ENCODE measurements around the gene NAA10. TPM values are rescaled to one million over a fixed set of nuclear protein-coding genes. Genes with fewer than 3 reads are reported as not detected.

The NAA10 gene
- total and polyA plus RNA-seq, 7 experiments from 2014 or later, result 37.6 to 79.7 (median 55.4) TPM

GRCh38 chrX:153959649-153960048 is 24.8 kb upstream of the NAA10 start:
- Histone ChIP-seq H3K4me1 (ENCODE audit: control insufficient read depth in 2 of 2, insufficient read depth in 2 of 2, low read length in 2 of 2) (no peaks in the 10 kb centered on the region), H3K4me3 (ENCODE audit: low read length) (no peak overlapping the region), H3K36me3 (ENCODE audit: control insufficient read depth in 2 of 3, insufficient read depth in 3 of 3, low read length in 3 of 3) (peaks cover 0 to 99% (median 12%) of the 10 kb centered on the region in 3 experiments), H3K27me3 (ENCODE audit: control insufficient read depth in 2 of 2, insufficient read depth in 2 of 2, low read length in 2 of 2) (no peaks in the 10 kb centered on the region), H3K9me3 (ENCODE audit: control insufficient read depth in 2 of 3, low read length in 3 of 3) (no peaks in the 10 kb centered on the region), H3K27ac (ENCODE audit: low read depth, low read length) (no peak overlapping the region)
- intact Hi-C loops (cut with micrococcal nuclease), result loop anchor here in 1 of 2 donors (10.0 kb wide), 1 partner anchor 365 kb away; the partner anchor contains the start of gene CCNQ
- ChIA-PET CTCF (no interaction called here), POLR2A (no interaction called here)
- no peak for DNase-seq
- no peaks in the 10 kb centered on the region for H3K9me3 Mint-ChIP-seq
- H3K4me3 Mint-ChIP-seq, result no peak overlapping the region
- peaks cover 0 to under 1% (median 0%) of the 10 kb centered on the region in 7 donors for H3K4me1 Mint-ChIP-seq
- H3K36me3 Mint-ChIP-seq, result peaks cover 0 to 70% (median 1%) of the 10 kb centered on the region in 5 donors
- ATAC-seq, result no peak
- H3K27ac Mint-ChIP-seq, result no peak overlapping the region
- H3K27me3 Mint-ChIP-seq, result no peaks in the 10 kb centered on the region

GRCh38 chrX:153958605-153959004 is 23.8 kb upstream of the NAA10 start:
- no peaks in the 10 kb centered on the region for H3K27me3 ChIP-seq (ENCODE audit: control insufficient read depth in 2 of 2, insufficient read depth in 2 of 2, low read length in 2 of 2)
- ATAC-seq (no peak), DNase-seq (no peak)
- Mint-ChIP-seq H3K4me1 (no peaks in the 10 kb centered on the region), H3K36me3 (peaks cover 0 to 75% (median 1%) of the 10 kb centered on the region in 5 donors), H3K9me3 (no peaks in the 10 kb centered on the region), H3K4me3 (no peak overlapping the region), H3K27me3 (no peaks in the 10 kb centered on the region), H3K27ac (no peak overlapping the region)
- H3K4me3 ChIP-seq (ENCODE audit: low read length), result no peak overlapping the region
- peaks cover 0 to 100% (median 12%) of the 10 kb centered on the region in 3 experiments for H3K36me3 ChIP-seq (ENCODE audit: control insufficient read depth in 2 of 3, insufficient read depth in 3 of 3, low read length in 3 of 3)
- ChIA-PET CTCF (no interaction called here), POLR2A (no interaction called here)
- no peak overlapping the region for H3K27ac ChIP-seq (ENCODE audit: low read depth, low read length)
- intact Hi-C loops (cut with micrococcal nuclease), result no loop called here
- no peaks in the 10 kb centered on the region for H3K4me1 ChIP-seq (ENCODE audit: control insufficient read depth in 2 of 2, insufficient read depth in 2 of 2, low read length in 2 of 2)
- H3K9me3 ChIP-seq (ENCODE audit: control insufficient read depth in 2 of 3, low read length in 3 of 3), result no peaks in the 10 kb centered on the region

GRCh38 chrX:153957224-153957623 is 22.4 kb upstream of the NAA10 start:
- no peaks in the 10 kb centered on the region for H3K27me3 Mint-ChIP-seq
- Histone ChIP-seq H3K9me3 (ENCODE audit: control insufficient read depth in 2 of 3, low read length in 3 of 3) (no peaks in the 10 kb centered on the region), H3K27ac (ENCODE audit: low read depth, low read length) (no peak overlapping the region), H3K4me1 (ENCODE audit: control insufficient read depth in 2 of 2, insufficient read depth in 2 of 2, low read length in 2 of 2) (peaks cover 4 to 6% of the 10 kb centered on the region in 2 donors), H3K4me3 (ENCODE audit: low read length) (no peak overlapping the region), H3K27me3 (ENCODE audit: control insufficient read depth in 2 of 2, insufficient read depth in 2 of 2, low read length in 2 of 2) (no peaks in the 10 kb centered on the region), H3K36me3 (ENCODE audit: control insufficient read depth in 2 of 3, insufficient read depth in 3 of 3, low read length in 3 of 3) (peaks cover 0 to 100% (median 12%) of the 10 kb centered on the region in 3 experiments)
- peak overlapping the region in 1 of 9 donors; percentile 53 for H3K27ac Mint-ChIP-seq
- no peaks in the 10 kb centered on the region for H3K9me3 Mint-ChIP-seq
- POLR2A ChIA-PET, result interaction anchor here (1.5 kb wide), 1 partner anchor 10 kb away, joined by 4 read pairs; no protein-coding TSS in a partner anchor
- peaks cover 0 to 8% (median 3%) of the 10 kb centered on the region in 7 donors for H3K4me1 Mint-ChIP-seq
- intact Hi-C loops (cut with micrococcal nuclease), result no loop called here
- H3K36me3 Mint-ChIP-seq, result peaks cover 0 to 62% (median 1%) of the 10 kb centered on the region in 5 donors
- DNase-seq (no peak), ATAC-seq (no peak)
- H3K4me3 Mint-ChIP-seq, result no peak overlapping the region
- CTCF ChIA-PET, result interaction anchor here (1.5 kb wide), 1 partner anchor 193 kb away, joined by 4 read pairs; the partner anchor contains the start of gene PLXNB3

- Mint-ChIP-seq H3K36me3 (peaks cover 0 to 58% (median 3%) of the 10 kb centered on the region in 5 donors), H3K27ac (peak overlapping the region in 2 of 9 donors; percentile 42 to 53)
- CTCF ChIA-PET, result no interaction called here
These were observed 21.4 kb upstream of the NAA10 start for GRCh38 chrX:153956044-153956907.

GRCh38 chrX:153955228-153955732 is 20.4 kb upstream of the NAA10 start:
- H3K4me3 Mint-ChIP-seq, result no peak overlapping the region
- Histone ChIP-seq H3K4me3 (ENCODE audit: low read length) (no peak overlapping the region), H3K27ac (ENCODE audit: low read depth, low read length) (no peak overlapping the region), H3K9me3 (ENCODE audit: control insufficient read depth in 2 of 3, low read length in 3 of 3) (no peaks in the 10 kb centered on the region), H3K4me1 (ENCODE audit: control insufficient read depth in 2 of 2, insufficient read depth in 2 of 2, low read length in 2 of 2) (peaks cover 4 to 6% of the 10 kb centered on the region in 2 donors), H3K27me3 (ENCODE audit: control insufficient read depth in 2 of 2, insufficient read depth in 2 of 2, low read length in 2 of 2) (no peaks in the 10 kb centered on the region), H3K36me3 (ENCODE audit: control insufficient read depth in 2 of 3, insufficient read depth in 3 of 3, low read length in 3 of 3) (peaks cover 0 to 100% (median 10%) of the 10 kb centered on the region in 3 experiments)
- CTCF ChIA-PET, result interaction anchor here (0.6 kb wide), 1 partner anchor 316 kb away, joined by 3 read pairs; no protein-coding TSS in a partner anchor
- H3K4me1 Mint-ChIP-seq, result peaks cover 0 to 11% (median 3%) of the 10 kb centered on the region in 7 donors
- intact Hi-C loops (cut with micrococcal nuclease), result no loop called here
- H3K9me3 Mint-ChIP-seq, result no peaks in the 10 kb centered on the region
- H3K27ac Mint-ChIP-seq, result peak overlapping the region in 2 of 9 donors; percentile 46 to 67
- peaks cover 0 to 57% (median 3%) of the 10 kb centered on the region in 5 donors for H3K36me3 Mint-ChIP-seq
- H3K27me3 Mint-ChIP-seq, result no peaks in the 10 kb centered on the region
- ATAC-seq (no peak), DNase-seq (no peak)
- POLR2A ChIA-PET, result no interaction called here

More at GRCh38 chrX:153956044-153956907, 21.4 kb upstream of the NAA10 start:
- Histone ChIP-seq H3K27ac (ENCODE audit: low read depth, low read length) (no peak overlapping the region), H3K27me3 (ENCODE audit: control insufficient read depth in 2 of 2, insufficient read depth in 2 of 2, low read length in 2 of 2) (no peaks in the 10 kb centered on the region), H3K9me3 (ENCODE audit: control insufficient read depth in 2 of 3, low read length in 3 of 3) (no peaks in the 10 kb centered on the region), H3K36me3 (ENCODE audit: control insufficient read depth in 2 of 3, insufficient read depth in 3 of 3, low read length in 3 of 3) (peaks cover 0 to 100% (median 12%) of the 10 kb centered on the region in 3 experiments), H3K4me3 (ENCODE audit: low read length) (no peak overlapping the region), H3K4me1 (ENCODE audit: control insufficient read depth in 2 of 2, insufficient read depth in 2 of 2, low read length in 2 of 2) (peaks cover 4 to 6% of the 10 kb centered on the region in 2 donors)
- no peak for DNase-seq
- ATAC-seq, result no peak
- H3K9me3 Mint-ChIP-seq, result no peaks in the 10 kb centered on the region
- peaks cover 0 to 8% (median 3%) of the 10 kb centered on the region in 7 donors for H3K4me1 Mint-ChIP-seq
- intact Hi-C loops (cut with micrococcal nuclease), result no loop called here
- H3K27me3 Mint-ChIP-seq, result no peaks in the 10 kb centered on the region
- no peak overlapping the region for H3K4me3 Mint-ChIP-seq
- POLR2A ChIA-PET, result no interaction called here

GRCh38 chrX:153954558-153955227 is 19.9 kb upstream of the NAA10 start:
- no peaks in the 10 kb centered on the region for H3K27me3 Mint-ChIP-seq
- H3K36me3 Mint-ChIP-seq, result peaks cover 0 to 59% (median 3%) of the 10 kb centered on the region in 5 donors
- ChIA-PET POLR2A (no interaction called here), CTCF (interaction anchor here (0.6 kb wide), 1 partner anchor 315 kb away, joined by 3 read pairs; no protein-coding TSS in a partner anchor)
- peaks cover 4 to 6% of the 10 kb centered on the region in 2 donors for H3K4me1 ChIP-seq (ENCODE audit: control insufficient read depth in 2 of 2, insufficient read depth in 2 of 2, low read length in 2 of 2)
- no peaks in the 10 kb centered on the region for H3K9me3 ChIP-seq (ENCODE audit: control insufficient read depth in 2 of 3, low read length in 3 of 3)
- H3K4me1 Mint-ChIP-seq, result peaks cover 0 to 11% (median 3%) of the 10 kb centered on the region in 7 donors
- intact Hi-C loops (cut with micrococcal nuclease), result loop anchor here in 1 of 2 donors (5.0 kb wide), 1 partner anchor 402 kb away; no protein-coding TSS in a partner anchor
- ATAC-seq (no peak), DNase-seq (no peak)
- H3K27ac ChIP-seq (ENCODE audit: low read depth, low read length), result no peak overlapping the region
- H3K27me3 ChIP-seq (ENCODE audit: control insufficient read depth in 2 of 2, insufficient read depth in 2 of 2, low read length in 2 of 2), result no peaks in the 10 kb centered on the region
- peaks cover 0 to 100% (median 4%) of the 10 kb centered on the region in 3 experiments for H3K36me3 ChIP-seq (ENCODE audit: control insufficient read depth in 2 of 3, insufficient read depth in 3 of 3, low read length in 3 of 3)
- H3K27ac Mint-ChIP-seq, result peak overlapping the region in 3 of 9 donors; percentile 36 to 67 (median 45)
- no peak overlapping the region for H3K4me3 Mint-ChIP-seq
- no peaks in the 10 kb centered on the region for H3K9me3 Mint-ChIP-seq
- H3K4me3 ChIP-seq (ENCODE audit: low read length), result no peak overlapping the region

Data from naive thymus-derived CD4-positive, alpha-beta T cell (primary cell).